ENCODE results near the gene RTN1. TPM values are rescaled to one million over a fixed set of nuclear protein-coding genes. Genes with fewer than 3 reads are reported as not detected.

The RTN1 gene
- total and polyA plus RNA-seq, 2 of the 8 experiments (the other 6 are each of a cell fraction or from before 2014, with no cell fraction given) = 2.8 to 4.9 TPM

DNA sequence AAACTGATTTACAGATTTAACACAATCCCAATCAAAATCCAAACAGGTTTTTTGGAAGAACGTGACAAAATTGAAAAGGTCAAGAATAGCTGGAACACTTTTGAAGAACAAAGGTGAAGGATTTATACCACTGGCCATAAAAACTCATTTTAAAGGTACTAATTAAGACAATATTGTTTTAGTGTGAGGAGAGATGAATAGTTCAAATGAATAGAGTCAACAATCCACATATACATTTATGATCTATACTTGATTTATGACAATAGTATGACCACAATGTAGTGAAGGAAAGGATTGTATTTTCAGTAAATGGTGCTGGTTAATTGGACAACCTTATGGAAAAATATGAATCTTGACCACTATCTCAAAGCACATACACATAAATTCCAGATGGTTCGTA lies 323.3 kb downstream of the RTN1 start (continued):
- TF ChIP-seq, protein P1, sequence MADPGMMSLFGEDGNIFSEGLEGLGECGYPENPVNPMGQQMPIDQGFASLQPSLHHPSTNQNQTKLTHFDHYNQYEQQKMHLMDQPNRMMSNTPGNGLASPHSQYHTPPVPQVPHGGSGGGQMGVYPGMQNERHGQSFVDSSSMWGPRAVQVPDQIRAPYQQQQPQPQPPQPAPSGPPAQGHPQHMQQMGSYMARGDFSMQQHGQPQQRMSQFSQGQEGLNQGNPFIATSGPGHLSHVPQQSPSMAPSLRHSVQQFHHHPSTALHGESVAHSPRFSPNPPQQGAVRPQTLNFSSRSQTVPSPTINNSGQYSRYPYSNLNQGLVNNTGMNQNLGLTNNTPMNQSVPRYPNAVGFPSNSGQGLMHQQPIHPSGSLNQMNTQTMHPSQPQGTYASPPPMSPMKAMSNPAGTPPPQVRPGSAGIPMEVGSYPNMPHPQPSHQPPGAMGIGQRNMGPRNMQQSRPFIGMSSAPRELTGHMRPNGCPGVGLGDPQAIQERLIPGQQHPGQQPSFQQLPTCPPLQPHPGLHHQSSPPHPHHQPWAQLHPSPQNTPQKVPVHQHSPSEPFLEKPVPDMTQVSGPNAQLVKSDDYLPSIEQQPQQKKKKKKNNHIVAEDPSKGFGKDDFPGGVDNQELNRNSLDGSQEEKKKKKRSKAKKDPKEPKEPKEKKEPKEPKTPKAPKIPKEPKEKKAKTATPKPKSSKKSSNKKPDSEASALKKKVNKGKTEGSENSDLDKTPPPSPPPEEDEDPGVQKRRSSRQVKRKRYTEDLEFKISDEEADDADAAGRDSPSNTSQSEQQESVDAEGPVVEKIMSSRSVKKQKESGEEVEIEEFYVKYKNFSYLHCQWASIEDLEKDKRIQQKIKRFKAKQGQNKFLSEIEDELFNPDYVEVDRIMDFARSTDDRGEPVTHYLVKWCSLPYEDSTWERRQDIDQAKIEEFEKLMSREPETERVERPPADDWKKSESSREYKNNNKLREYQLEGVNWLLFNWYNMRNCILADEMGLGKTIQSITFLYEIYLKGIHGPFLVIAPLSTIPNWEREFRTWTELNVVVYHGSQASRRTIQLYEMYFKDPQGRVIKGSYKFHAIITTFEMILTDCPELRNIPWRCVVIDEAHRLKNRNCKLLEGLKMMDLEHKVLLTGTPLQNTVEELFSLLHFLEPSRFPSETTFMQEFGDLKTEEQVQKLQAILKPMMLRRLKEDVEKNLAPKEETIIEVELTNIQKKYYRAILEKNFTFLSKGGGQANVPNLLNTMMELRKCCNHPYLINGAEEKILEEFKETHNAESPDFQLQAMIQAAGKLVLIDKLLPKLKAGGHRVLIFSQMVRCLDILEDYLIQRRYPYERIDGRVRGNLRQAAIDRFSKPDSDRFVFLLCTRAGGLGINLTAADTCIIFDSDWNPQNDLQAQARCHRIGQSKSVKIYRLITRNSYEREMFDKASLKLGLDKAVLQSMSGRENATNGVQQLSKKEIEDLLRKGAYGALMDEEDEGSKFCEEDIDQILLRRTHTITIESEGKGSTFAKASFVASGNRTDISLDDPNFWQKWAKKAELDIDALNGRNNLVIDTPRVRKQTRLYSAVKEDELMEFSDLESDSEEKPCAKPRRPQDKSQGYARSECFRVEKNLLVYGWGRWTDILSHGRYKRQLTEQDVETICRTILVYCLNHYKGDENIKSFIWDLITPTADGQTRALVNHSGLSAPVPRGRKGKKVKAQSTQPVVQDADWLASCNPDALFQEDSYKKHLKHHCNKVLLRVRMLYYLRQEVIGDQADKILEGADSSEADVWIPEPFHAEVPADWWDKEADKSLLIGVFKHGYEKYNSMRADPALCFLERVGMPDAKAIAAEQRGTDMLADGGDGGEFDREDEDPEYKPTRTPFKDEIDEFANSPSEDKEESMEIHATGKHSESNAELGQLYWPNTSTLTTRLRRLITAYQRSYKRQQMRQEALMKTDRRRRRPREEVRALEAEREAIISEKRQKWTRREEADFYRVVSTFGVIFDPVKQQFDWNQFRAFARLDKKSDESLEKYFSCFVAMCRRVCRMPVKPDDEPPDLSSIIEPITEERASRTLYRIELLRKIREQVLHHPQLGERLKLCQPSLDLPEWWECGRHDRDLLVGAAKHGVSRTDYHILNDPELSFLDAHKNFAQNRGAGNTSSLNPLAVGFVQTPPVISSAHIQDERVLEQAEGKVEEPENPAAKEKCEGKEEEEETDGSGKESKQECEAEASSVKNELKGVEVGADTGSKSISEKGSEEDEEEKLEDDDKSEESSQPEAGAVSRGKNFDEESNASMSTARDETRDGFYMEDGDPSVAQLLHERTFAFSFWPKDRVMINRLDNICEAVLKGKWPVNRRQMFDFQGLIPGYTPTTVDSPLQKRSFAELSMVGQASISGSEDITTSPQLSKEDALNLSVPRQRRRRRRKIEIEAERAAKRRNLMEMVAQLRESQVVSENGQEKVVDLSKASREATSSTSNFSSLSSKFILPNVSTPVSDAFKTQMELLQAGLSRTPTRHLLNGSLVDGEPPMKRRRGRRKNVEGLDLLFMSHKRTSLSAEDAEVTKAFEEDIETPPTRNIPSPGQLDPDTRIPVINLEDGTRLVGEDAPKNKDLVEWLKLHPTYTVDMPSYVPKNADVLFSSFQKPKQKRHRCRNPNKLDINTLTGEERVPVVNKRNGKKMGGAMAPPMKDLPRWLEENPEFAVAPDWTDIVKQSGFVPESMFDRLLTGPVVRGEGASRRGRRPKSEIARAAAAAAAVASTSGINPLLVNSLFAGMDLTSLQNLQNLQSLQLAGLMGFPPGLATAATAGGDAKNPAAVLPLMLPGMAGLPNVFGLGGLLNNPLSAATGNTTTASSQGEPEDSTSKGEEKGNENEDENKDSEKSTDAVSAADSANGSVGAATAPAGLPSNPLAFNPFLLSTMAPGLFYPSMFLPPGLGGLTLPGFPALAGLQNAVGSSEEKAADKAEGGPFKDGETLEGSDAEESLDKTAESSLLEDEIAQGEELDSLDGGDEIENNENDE (IDR thresholded peaks at IDR 0.05; ENCODE audit: insufficient replicate concordance, low read length) = no peak
- no peak for TF ChIP-seq BRCA1 (IDR thresholded peaks at IDR 0.05; ENCODE audit: low read depth, low read length)

Measured in H1 (cell line).